Loucy (cell line): ENCODE results near the gene ELMO2.

ENCODE experiments used
- CTCF ChIP-seq: fragments of 200-600 bp; sonication (generic); conservative IDR thresholded peaks from 2 replicates; pipeline ENCODE4 v1.5.1; 2014; ENCODE audit warnings: mild to moderate bottlenecking, antibody characterized with exemption, low read length
- EZH2phosphoT487 ChIP-seq: fragments of 200-600 bp; IDR thresholded peaks from 2 replicates; pipeline ENCODE4 v1.6.1; 2018; ENCODE audit warnings: antibody characterized with exemption, mild to moderate bottlenecking, moderate library complexity, borderline replicate concordance

- TF ChIP-seq CTCF (no peak), EZH2phosphoT487 (no peak)
Measured at GRCh38 chr20:46346770-46347169, 59.6 kb downstream of the ELMO2 start.
